ENCODE data around the gene AP1G2.

- TF ChIP-seq EZH2 (IDR thresholded peaks at IDR 0.05; ENCODE audit: borderline replicate concordance, low read length): no peak
- no peak for TF ChIP-seq CTCF (conservative IDR thresholded peaks at IDR 0.05 in 1 of 2, IDR thresholded peaks at IDR 0.05 in 1 of 2; ENCODE audit: extremely low read depth in 1 of 2, insufficient read depth in 1 of 2, low read depth in 1 of 2, low read length in 2 of 2)
Observed at GRCh38 chr14:23514644-23514957, 53.0 kb downstream of the AP1G2 start.

Measured in mammary epithelial cell (primary cell).